ENCODE results near the gene DIAPH2.
"Not testable (repeated sequence)": the region's sequence is repeated elsewhere in the genome, so short reads cannot be mapped to it uniquely, and the experiment has no call there.

The DIAPH2 gene

GRCh38 chrX:96684339-96685209, at the start of gene DIAPH2:
Gene DIAPH2, plus strand, starts transcription at chrX:96684842.
- DNase-seq (ENCODE audit: low read depth, low spot score) = peak; percentile 21

- DNase-seq (ENCODE audit: low read depth, low spot score) = no peak
Measured at GRCh38 chrX:96650023-96650422, 34.6 kb upstream of the DIAPH2 start.

- no peak for DNase-seq (ENCODE audit: low read depth, low spot score)
Measured at GRCh38 chrX:96655947-96656623, 28.6 kb upstream of the DIAPH2 start.

- no peak for DNase-seq (ENCODE audit: low read depth, low spot score)
Measured at GRCh38 chrX:96682516-96682915, 2.1 kb upstream of the DIAPH2 start.

- DNase-seq (ENCODE audit: low read depth, low spot score) = no peak
Measured at GRCh38 chrX:96683997-96684338, 674 bp upstream of the DIAPH2 start.

GRCh38 chrX:96685210-96686099, 813 bp downstream of the DIAPH2 start:
- no peak for DNase-seq (ENCODE audit: low read depth, low spot score)

- no peak for DNase-seq (ENCODE audit: low read depth, low spot score)
Measured at GRCh38 chrX:96687776-96688175, 3.1 kb downstream of the DIAPH2 start.

GRCh38 chrX:96688789-96689188, 4.1 kb downstream of the DIAPH2 start:
- DNase-seq (ENCODE audit: low read depth, low spot score) = no peak

GRCh38 chrX:96689991-96690390, 5.3 kb downstream of the DIAPH2 start:
- no peak for DNase-seq (ENCODE audit: low read depth, low spot score)

- DNase-seq (ENCODE audit: low read depth, low spot score) = no peak
Measured at GRCh38 chrX:96692454-96692853, 7.8 kb downstream of the DIAPH2 start.

GRCh38 chrX:96692890-96693289, 8.2 kb downstream of the DIAPH2 start:
- no peak for DNase-seq (ENCODE audit: low read depth, low spot score)

- no peak for DNase-seq (ENCODE audit: low read depth, low spot score)
Measured at GRCh38 chrX:96693407-96693806, 8.8 kb downstream of the DIAPH2 start.

GRCh38 chrX:96696462-96696861, 11.8 kb downstream of the DIAPH2 start:
- no peak for DNase-seq (ENCODE audit: low read depth, low spot score)

- no peak for DNase-seq (ENCODE audit: low read depth, low spot score)
Measured at GRCh38 chrX:96700625-96701024, 16.0 kb downstream of the DIAPH2 start.

GRCh38 chrX:96703379-96703778, 18.7 kb downstream of the DIAPH2 start:
- no peak for DNase-seq (ENCODE audit: low read depth, low spot score)

- DNase-seq (ENCODE audit: low read depth, low spot score) = no peak
Measured at GRCh38 chrX:96703816-96704215, 19.2 kb downstream of the DIAPH2 start.

GRCh38 chrX:96704629-96705028, 20.0 kb downstream of the DIAPH2 start:
- DNase-seq (ENCODE audit: low read depth, low spot score) = no peak

GRCh38 chrX:96705905-96706304, 21.3 kb downstream of the DIAPH2 start:
- no peak for DNase-seq (ENCODE audit: low read depth, low spot score)

GRCh38 chrX:96707804-96708203, 23.2 kb downstream of the DIAPH2 start:
- no peak for DNase-seq (ENCODE audit: low read depth, low spot score)

GRCh38 chrX:96710031-96710430, 25.4 kb downstream of the DIAPH2 start:
- DNase-seq (ENCODE audit: low read depth, low spot score) = no peak

GRCh38 chrX:96713303-96713702, 28.7 kb downstream of the DIAPH2 start:
- no peak for DNase-seq (ENCODE audit: low read depth, low spot score)

- not testable (repeated sequence) for DNase-seq (ENCODE audit: low read depth, low spot score)
Measured at GRCh38 chrX:96714393-96714792, 29.8 kb downstream of the DIAPH2 start.

Measured in activated naive CD8-positive, alpha-beta T cell treated with anti-CD3 and anti-CD28 coated beads, Interleukin-2, amount 50 U/mL, for 16 hours (primary cell).